Measurements from ENCODE around the gene TCTN3. TPM values are rescaled to one million over a fixed set of nuclear protein-coding genes. Genes with fewer than 3 reads are reported as not detected.

TCTN3 gene
- polyA plus RNA-seq, 1 experiment, result 38.0 TPM

DNA sequence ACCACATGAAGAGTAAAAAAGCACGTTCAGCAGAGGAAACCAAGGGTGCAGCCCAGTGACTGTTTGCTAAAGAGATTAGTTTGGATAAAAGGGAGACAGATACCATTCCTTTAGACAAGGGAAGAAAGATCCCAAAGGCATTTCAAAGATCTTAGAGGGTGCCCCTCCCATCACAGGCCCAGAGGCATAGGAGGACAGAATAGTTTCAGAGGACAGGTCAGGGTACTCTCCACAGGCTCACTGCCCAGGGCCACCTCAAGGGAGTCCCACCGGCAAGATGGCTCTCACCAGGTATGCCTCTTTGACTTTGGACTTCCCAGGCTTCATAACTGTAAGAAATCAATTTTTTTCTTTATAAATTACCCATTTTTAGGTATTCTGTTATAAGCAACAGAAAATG, 4.7 kb upstream of the TCTN3 start:
- POLR2A ChIA-PET, result no interaction called here
- H3K4me3 ChIP-seq (ENCODE audit: low read depth, low read length), result no peak overlapping the region
- no peaks in the 10 kb centered on the region for H3K36me3 ChIP-seq (ENCODE audit: control insufficient read depth, insufficient read depth, low read length)
- H3K27me3 ChIP-seq (ENCODE audit: control insufficient read depth, insufficient read depth, low read length), result no peaks in the 10 kb centered on the region
- TF ChIP-seq, protein P1, sequence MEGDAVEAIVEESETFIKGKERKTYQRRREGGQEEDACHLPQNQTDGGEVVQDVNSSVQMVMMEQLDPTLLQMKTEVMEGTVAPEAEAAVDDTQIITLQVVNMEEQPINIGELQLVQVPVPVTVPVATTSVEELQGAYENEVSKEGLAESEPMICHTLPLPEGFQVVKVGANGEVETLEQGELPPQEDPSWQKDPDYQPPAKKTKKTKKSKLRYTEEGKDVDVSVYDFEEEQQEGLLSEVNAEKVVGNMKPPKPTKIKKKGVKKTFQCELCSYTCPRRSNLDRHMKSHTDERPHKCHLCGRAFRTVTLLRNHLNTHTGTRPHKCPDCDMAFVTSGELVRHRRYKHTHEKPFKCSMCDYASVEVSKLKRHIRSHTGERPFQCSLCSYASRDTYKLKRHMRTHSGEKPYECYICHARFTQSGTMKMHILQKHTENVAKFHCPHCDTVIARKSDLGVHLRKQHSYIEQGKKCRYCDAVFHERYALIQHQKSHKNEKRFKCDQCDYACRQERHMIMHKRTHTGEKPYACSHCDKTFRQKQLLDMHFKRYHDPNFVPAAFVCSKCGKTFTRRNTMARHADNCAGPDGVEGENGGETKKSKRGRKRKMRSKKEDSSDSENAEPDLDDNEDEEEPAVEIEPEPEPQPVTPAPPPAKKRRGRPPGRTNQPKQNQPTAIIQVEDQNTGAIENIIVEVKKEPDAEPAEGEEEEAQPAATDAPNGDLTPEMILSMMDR (IDR thresholded peaks at IDR 0.05; ENCODE audit: insufficient read depth, low read depth, low read length), result no peak
- DNase-seq (ENCODE audit: low read depth), result no peak
- CTCF ChIA-PET, result no interaction called here

DNA sequence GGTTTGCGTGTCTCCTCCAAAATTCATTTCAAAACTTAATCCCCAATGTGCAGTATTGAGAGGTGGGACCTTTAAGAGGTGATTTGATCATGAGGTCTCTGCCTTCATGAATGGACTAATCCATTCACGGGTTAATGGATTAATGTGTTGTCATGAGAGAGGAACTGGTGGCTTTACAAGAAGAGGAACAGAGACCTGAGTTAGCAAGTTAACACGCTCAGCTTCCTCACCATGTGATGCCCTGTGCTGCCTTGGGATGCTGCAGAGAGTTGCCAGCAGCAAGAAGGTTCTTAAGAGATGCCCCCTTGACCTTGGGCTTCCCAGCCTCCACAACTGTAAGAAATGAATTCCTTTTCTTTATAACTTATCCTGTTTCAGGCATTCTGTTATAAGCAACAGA, 3.7 kb upstream of the TCTN3 start:
- Histone ChIP-seq H3K4me3 (ENCODE audit: low read depth, low read length) (no peak overlapping the region), H3K36me3 (ENCODE audit: control insufficient read depth, insufficient read depth, low read length) (no peaks in the 10 kb centered on the region), H3K27me3 (ENCODE audit: control insufficient read depth, insufficient read depth, low read length) (no peaks in the 10 kb centered on the region)
- ChIA-PET POLR2A (no interaction called here), CTCF (interaction anchor here (1.0 to 1.1 kb wide), 2 partner anchors 143 to 168 kb away, joined by 3 read pairs; no protein-coding TSS in a partner anchor)
- TF ChIP-seq, protein P1 (IDR thresholded peaks at IDR 0.05; ENCODE audit: insufficient read depth, low read depth, low read length), result no peak
- DNase-seq (ENCODE audit: low read depth), result no peak

DNA sequence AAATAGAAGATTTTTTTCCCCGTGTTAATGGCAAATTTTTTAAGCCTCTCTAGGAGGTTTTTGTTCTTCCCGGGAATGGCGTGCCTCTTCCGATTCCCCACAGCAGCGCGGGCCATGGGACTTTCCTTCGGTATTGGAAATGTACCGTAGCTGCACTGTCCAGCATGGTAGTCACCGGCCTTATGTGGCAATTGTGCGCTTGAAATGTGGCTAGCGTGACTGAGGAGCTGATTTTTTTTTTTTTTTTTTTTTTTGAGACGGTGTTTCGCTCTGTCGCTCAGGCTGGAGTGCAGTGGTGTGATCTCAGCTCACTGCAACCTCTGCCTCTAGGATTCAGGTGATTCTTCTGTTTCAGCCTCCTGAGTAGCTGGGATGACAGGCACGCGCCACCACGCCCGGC, 938 bp upstream of the TCTN3 start:
- H3K36me3 ChIP-seq (ENCODE audit: control insufficient read depth, insufficient read depth, low read length), result no peaks in the 10 kb centered on the region; the same call in 1 of the 2 replicates
- no peaks in the 10 kb centered on the region for H3K27me3 ChIP-seq (ENCODE audit: control insufficient read depth, insufficient read depth, low read length)
- CTCF ChIA-PET, result interaction anchor here (0.6 to 11.4 kb wide), 16 partner anchors 10 to 509 kb away, joined by 3 to 296 read pairs (median 8); no protein-coding TSS in a partner anchor
- TF ChIP-seq, protein P1 (IDR thresholded peaks at IDR 0.05; ENCODE audit: insufficient read depth, low read depth, low read length), result no peak
- DNase-seq (ENCODE audit: low read depth), result no peak
- no peak overlapping the region for H3K4me3 ChIP-seq (ENCODE audit: low read depth, low read length)
- POLR2A ChIA-PET, result no interaction called here

DNA sequence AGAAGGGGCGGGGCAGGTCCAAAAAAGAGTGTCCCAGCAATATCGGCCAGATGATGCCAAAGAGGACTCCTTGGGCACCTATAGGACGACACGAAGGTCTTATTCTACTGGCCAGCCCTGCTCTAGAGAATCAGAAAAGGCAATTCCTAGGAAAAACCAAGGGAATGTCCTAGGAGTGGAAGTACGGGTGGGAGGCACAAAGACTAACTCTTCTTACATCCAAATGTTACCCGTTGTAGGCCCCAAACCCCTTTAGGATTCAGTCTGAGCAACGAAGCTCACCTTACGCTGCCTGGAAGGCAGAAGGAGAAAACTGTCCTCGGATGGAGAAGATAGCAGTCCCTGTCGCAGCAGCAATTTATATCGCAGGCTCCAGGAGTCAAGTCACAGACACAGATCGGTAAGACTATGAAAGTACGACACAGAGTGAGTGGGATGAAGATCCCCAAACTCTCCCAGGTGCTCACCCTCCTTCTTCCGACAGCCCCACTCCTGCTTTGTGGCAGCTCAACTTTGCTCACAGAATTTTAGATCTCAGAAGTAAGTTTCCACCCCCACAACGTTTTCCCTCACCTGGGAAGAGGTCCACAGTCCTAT, 558 bp downstream of the TCTN3 start:
- Histone ChIP-seq H3K4me3 (ENCODE audit: low read depth, low read length) (peak overlapping the region; percentile 83), H3K27me3 (ENCODE audit: control insufficient read depth, insufficient read depth, low read length) (no peaks in the 10 kb centered on the region), H3K36me3 (ENCODE audit: control insufficient read depth, insufficient read depth, low read length) (no peaks in the 10 kb centered on the region; the same call in 1 of the 2 replicates)
- DNase-seq (ENCODE audit: low read depth), result no peak
- TF ChIP-seq, protein P1 (IDR thresholded peaks at IDR 0.05; ENCODE audit: insufficient read depth, low read depth, low read length), result no peak
- POLR2A ChIA-PET, result interaction anchor here (0.6 to 0.7 kb wide), 3 partner anchors 149 to 346 kb away, joined by 3 to 9 read pairs (median 4); no protein-coding TSS in a partner anchor
- CTCF ChIA-PET, result interaction anchor here (0.6 to 11.4 kb wide), 46 partner anchors 9 to 323 kb away, joined by 3 to 296 read pairs (median 4); partner anchors contain the start of gene ENTPD1

DNA sequence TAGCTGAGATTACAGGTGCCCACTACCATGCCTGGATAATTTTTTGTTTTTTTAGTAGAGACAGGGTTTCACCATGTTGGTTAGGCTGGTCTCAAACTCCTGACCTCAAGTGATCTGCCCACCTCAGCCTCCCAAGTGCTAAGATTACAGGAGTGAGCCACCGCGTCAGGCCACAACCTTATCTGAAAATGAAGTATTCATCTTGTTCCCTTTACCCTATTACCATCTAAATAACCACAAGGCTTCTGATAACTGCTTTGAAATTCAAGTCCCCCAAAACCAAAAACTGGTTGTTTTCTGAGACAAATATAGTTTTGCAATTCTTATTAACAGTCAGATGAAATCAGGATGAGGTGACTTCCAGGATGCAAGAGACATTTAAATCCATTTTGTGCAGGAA, 2.4 kb downstream of the TCTN3 start:
- POLR2A ChIA-PET, result no interaction called here
- H3K36me3 ChIP-seq (ENCODE audit: control insufficient read depth, insufficient read depth, low read length), result peaks cover 5% of the 10 kb centered on the region
- CTCF ChIA-PET, result interaction anchor here (11.4 kb wide), 1 partner anchor 149 kb away, joined by 296 read pairs; no protein-coding TSS in a partner anchor

More for the DNA sequence above, 2.4 kb downstream of the TCTN3 start:
- H3K4me3 ChIP-seq (ENCODE audit: low read depth, low read length), result no peak overlapping the region
- TF ChIP-seq, protein P1 (IDR thresholded peaks at IDR 0.05; ENCODE audit: insufficient read depth, low read depth, low read length), result no peak
- DNase-seq (ENCODE audit: low read depth), result no peak
- no peaks in the 10 kb centered on the region for H3K27me3 ChIP-seq (ENCODE audit: control insufficient read depth, insufficient read depth, low read length)
